Measurements from ENCODE around the gene FAM216B. TPM values are rescaled to one million over a fixed set of nuclear protein-coding genes. Genes with fewer than 3 reads are reported as not detected.

Gene FAM216B
- polyA plus RNA-seq, 3 donors = not detected

DNA sequence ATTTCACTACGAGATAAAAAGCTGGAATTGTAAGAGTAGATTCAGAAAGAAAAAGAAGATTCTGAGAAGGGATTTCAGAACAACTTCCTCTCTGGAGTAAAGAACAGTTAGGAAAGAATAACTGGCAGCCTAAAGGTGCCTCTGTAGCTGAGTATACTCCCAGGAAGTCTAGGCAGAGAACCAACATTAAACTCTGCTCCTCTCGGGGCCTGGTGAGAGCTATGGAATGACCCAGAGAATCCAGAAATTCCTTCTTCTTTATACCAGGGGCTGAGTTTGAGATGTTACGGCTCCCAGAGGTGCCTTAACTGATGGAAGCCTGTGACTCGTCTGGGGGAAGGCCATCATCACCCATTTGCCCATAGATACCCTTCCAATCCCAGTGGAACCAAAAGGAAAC, 39.1 kb downstream of the FAM216B start:
- Histone ChIP-seq H3K4me2 (replicated peaks; ENCODE audit: extremely low read depth, low read length, poor library complexity, severe bottlenecking) (no peak overlapping the region), H3K79me2 (ENCODE audit: insufficient read depth, low read length) (no peaks in the 10 kb centered on the region), H3K4me3 (replicated peaks in 1 of 3; ENCODE audit: low read depth in 2 of 3, low read length in 3 of 3) (no peak overlapping the region), H3K4me1 (ENCODE audit: control insufficient read depth in 1 of 2, insufficient read depth in 2 of 2, low read length in 2 of 2) (no peaks in the 10 kb centered on the region), H3K27ac (ENCODE audit: low read depth in 1 of 2, low read length in 2 of 2) (no peak overlapping the region), H3K9me3 (replicated peaks in 1 of 2; ENCODE audit: control insufficient read depth in 1 of 2, insufficient read depth in 1 of 2, low read length in 2 of 2) (peaks cover 0 to 8% of the 10 kb centered on the region in 2 donors), H3K27me3 (ENCODE audit: control insufficient read depth in 2 of 2, insufficient read depth in 2 of 2, low read length in 2 of 2) (no peaks in the 10 kb centered on the region), H3K36me3 (replicated peaks in 1 of 2; ENCODE audit: control insufficient read depth in 1 of 2, insufficient read depth in 2 of 2, low read length in 2 of 2) (no peaks in the 10 kb centered on the region), H2AFZ (ENCODE audit: insufficient read depth, low read depth, low read length, poor library complexity, severe bottlenecking) (no peak overlapping the region), H4K20me1 (ENCODE audit: insufficient read depth, low read length) (no peaks in the 10 kb centered on the region), H3K9ac (ENCODE audit: insufficient read depth, low read length, poor library complexity, severe bottlenecking) (no peak overlapping the region)
- Mint-ChIP-seq H3K4me1 (peaks cover 5% of the 10 kb centered on the region), H3K4me3 (no peak overlapping the region), H3K36me3 (no peaks in the 10 kb centered on the region), H3K27ac (no peak overlapping the region), H3K9me3 (peaks cover 0 to 6% (median 2%) of the 10 kb centered on the region in 7 donors), H3K27me3 (ENCODE audit: low read depth in 3 of 3) (peaks cover 0 to 2% (median 0%) of the 10 kb centered on the region in 3 donors)
- DNase-seq = no peak
- 100% methylated on average over 1 of the region's 4 CpGs for WGBS (ENCODE audit: insufficient coverage)
- TF ChIP-seq, protein P1, sequence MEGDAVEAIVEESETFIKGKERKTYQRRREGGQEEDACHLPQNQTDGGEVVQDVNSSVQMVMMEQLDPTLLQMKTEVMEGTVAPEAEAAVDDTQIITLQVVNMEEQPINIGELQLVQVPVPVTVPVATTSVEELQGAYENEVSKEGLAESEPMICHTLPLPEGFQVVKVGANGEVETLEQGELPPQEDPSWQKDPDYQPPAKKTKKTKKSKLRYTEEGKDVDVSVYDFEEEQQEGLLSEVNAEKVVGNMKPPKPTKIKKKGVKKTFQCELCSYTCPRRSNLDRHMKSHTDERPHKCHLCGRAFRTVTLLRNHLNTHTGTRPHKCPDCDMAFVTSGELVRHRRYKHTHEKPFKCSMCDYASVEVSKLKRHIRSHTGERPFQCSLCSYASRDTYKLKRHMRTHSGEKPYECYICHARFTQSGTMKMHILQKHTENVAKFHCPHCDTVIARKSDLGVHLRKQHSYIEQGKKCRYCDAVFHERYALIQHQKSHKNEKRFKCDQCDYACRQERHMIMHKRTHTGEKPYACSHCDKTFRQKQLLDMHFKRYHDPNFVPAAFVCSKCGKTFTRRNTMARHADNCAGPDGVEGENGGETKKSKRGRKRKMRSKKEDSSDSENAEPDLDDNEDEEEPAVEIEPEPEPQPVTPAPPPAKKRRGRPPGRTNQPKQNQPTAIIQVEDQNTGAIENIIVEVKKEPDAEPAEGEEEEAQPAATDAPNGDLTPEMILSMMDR (IDR thresholded peaks at IDR 0.05) = no peak
- intact Hi-C loops (cut with micrococcal nuclease) = no loop called here

DNA sequence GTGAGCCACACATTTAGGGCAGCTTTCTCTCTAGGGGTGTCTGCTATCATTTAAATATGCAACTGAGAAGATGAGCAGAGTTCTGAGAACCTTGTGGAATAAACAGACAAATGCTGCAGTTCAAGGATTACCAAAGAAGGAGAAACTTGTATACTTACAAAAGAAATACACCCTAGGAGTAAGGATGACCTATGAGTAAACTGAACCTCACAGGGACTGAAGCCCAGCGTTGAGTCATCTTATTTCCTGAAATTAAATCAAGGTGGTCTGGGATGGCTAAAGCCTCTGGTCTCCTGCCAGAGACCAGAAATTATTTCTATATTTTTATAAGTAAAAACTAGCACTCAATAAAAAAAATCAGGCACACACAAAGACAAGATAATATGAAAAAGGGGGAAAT, 40.1 kb downstream of the FAM216B start:
- peaks cover 0 to 6% (median 2%) of the 10 kb centered on the region in 7 donors for H3K9me3 Mint-ChIP-seq

More for the DNA sequence above, 40.1 kb downstream of the FAM216B start:
- Histone ChIP-seq H3K27me3 (ENCODE audit: control insufficient read depth in 2 of 2, insufficient read depth in 2 of 2, low read length in 2 of 2) (no peaks in the 10 kb centered on the region), H3K79me2 (ENCODE audit: insufficient read depth, low read length) (no peaks in the 10 kb centered on the region), H3K27ac (ENCODE audit: low read depth in 1 of 2, low read length in 2 of 2) (no peak overlapping the region), H3K4me2 (replicated peaks; ENCODE audit: extremely low read depth, low read length, poor library complexity, severe bottlenecking) (no peak overlapping the region), H3K36me3 (replicated peaks in 1 of 2; ENCODE audit: control insufficient read depth in 1 of 2, insufficient read depth in 2 of 2, low read length in 2 of 2) (no peaks in the 10 kb centered on the region), H4K20me1 (ENCODE audit: insufficient read depth, low read length) (no peaks in the 10 kb centered on the region), H3K9me3 (replicated peaks in 1 of 2; ENCODE audit: control insufficient read depth in 1 of 2, insufficient read depth in 1 of 2, low read length in 2 of 2) (peaks cover 0 to 8% of the 10 kb centered on the region in 2 donors), H3K4me3 (replicated peaks in 1 of 3; ENCODE audit: low read depth in 2 of 3, low read length in 3 of 3) (no peak overlapping the region), H3K4me1 (ENCODE audit: control insufficient read depth in 1 of 2, insufficient read depth in 2 of 2, low read length in 2 of 2) (no peaks in the 10 kb centered on the region), H2AFZ (ENCODE audit: insufficient read depth, low read depth, low read length, poor library complexity, severe bottlenecking) (no peak overlapping the region), H3K9ac (ENCODE audit: insufficient read depth, low read length, poor library complexity, severe bottlenecking) (no peak overlapping the region)
- DNase-seq = no peak
- Mint-ChIP-seq H3K27me3 (ENCODE audit: low read depth in 3 of 3) (peaks cover 0 to 2% (median 0%) of the 10 kb centered on the region in 3 donors), H3K4me3 (no peak overlapping the region), H3K4me1 (peaks cover 5% of the 10 kb centered on the region), H3K36me3 (no peaks in the 10 kb centered on the region), H3K27ac (no peak overlapping the region)
- intact Hi-C loops (cut with micrococcal nuclease) = no loop called here
- no CpG with 5 or more reads among the region's 1 CpG for WGBS (ENCODE audit: insufficient coverage)
- TF ChIP-seq, protein P1 (IDR thresholded peaks at IDR 0.05) = no peak

All from CD14-positive monocyte (primary cell).